Activated naive CD4-positive, alpha-beta T cell treated with anti-CD3 and anti-CD28 coated beads for 36 hours (primary cell): ENCODE results near the gene PSRC1. TPM values are rescaled to one million over a fixed set of nuclear protein-coding genes. Genes with fewer than 3 reads are reported as not detected.
A peak's percentile ranks its signal among the peaks of the same experiment; 100 is the strongest.

Experiments
- CTCF ChIA-PET: fragments of 350-600 bp; sonication (Branson Sonifier 250); formaldehyde crosslinking; loops from one replicate; lab custom pipeline; 2021; ENCODE audit warnings: antibody characterized with exemption; lab: Charles Lee
- DNase-seq: peaks from one replicate; pipeline ENCODE4 v3.0.0-alpha.2; 2020
- H3K27ac Mint-ChIP-seq: one replicate; pipeline ENCODE4 v1.8.0; 2021; ENCODE audit warnings: mild to moderate bottlenecking, mixed read lengths
- H3K27me3 Mint-ChIP-seq: one replicate; pipeline ENCODE4 v1.8.0; 2021; ENCODE audit warnings: low read depth, mixed read lengths
- H3K36me3 Mint-ChIP-seq: one replicate; pipeline ENCODE4 v1.8.0; 2021; ENCODE audit warnings: low read depth, mixed read lengths
- H3K4me1 Mint-ChIP-seq: one replicate; pipeline ENCODE4 v1.8.0; 2021; ENCODE audit warnings: low read depth, mixed read lengths
- H3K4me3 Mint-ChIP-seq: one replicate; pipeline ENCODE4 v1.8.0; 2021; ENCODE audit warnings: mild to moderate bottlenecking, moderate library complexity, mixed read lengths
- H3K9me3 Mint-ChIP-seq: one replicate; pipeline ENCODE4 v1.8.0; 2021; ENCODE audit warnings: mixed read lengths
- intact Hi-C: fragments of 100-400 bp; cut with micrococcal nuclease; formaldehyde crosslinking; loops from one replicate; pipeline ENCODE4 v1.15.1; 2023
- total RNA-seq, 2 experiments: library from RNA; stranded (reverse); gene quantifications; one replicate each; pipeline ENCODE4 v1.2.3, GENCODE V29; 2021

Gene PSRC1
- total RNA-seq, 2 experiments from 2014 or later: 19.3 to 21.5 TPM

GRCh38 chr1:109243860-109244552 lies 38.9 kb downstream of the PSRC1 start:
- peaks cover 18% of the 10 kb centered on the region for H3K4me1 Mint-ChIP-seq
- peaks cover 1% of the 10 kb centered on the region for H3K36me3 Mint-ChIP-seq
- H3K4me3 Mint-ChIP-seq: no peak overlapping the region
- H3K27ac Mint-ChIP-seq: no peak overlapping the region
- CTCF ChIA-PET: interaction anchor here (0.9 kb wide), 1 partner anchor 20 kb away, joined by 3 read pairs; no protein-coding TSS in a partner anchor
- DNase-seq: no peak
- H3K27me3 Mint-ChIP-seq: peaks cover 2% of the 10 kb centered on the region
- intact Hi-C loops: loop anchor here (10.0 kb wide), 1 partner anchor 241 kb away; the partner anchor contains the start of gene ATXN7L2
- H3K9me3 Mint-ChIP-seq: no peaks in the 10 kb centered on the region

GRCh38 chr1:109243221-109243620 lies 39.7 kb downstream of the PSRC1 start:
- intact Hi-C loops: loop anchor here (10.0 kb wide), 1 partner anchor 242 kb away; the partner anchor contains the start of gene ATXN7L2
- CTCF ChIA-PET: no interaction called here
- Mint-ChIP-seq H3K4me1 (peaks cover 17% of the 10 kb centered on the region), H3K27me3 (peaks cover 2% of the 10 kb centered on the region), H3K4me3 (no peak overlapping the region), H3K27ac (no peak overlapping the region), H3K36me3 (peaks cover 5% of the 10 kb centered on the region), H3K9me3 (no peaks in the 10 kb centered on the region)
- DNase-seq: no peak

GRCh38 chr1:109242387-109242786 lies 40.6 kb downstream of the PSRC1 start:
- Mint-ChIP-seq H3K27ac (no peak overlapping the region), H3K27me3 (peaks cover 2% of the 10 kb centered on the region), H3K9me3 (no peaks in the 10 kb centered on the region), H3K4me3 (no peak overlapping the region), H3K4me1 (peaks cover 17% of the 10 kb centered on the region), H3K36me3 (peaks cover 6% of the 10 kb centered on the region)
- intact Hi-C loops: loop anchor here (10.0 kb wide), 1 partner anchor 242 kb away; the partner anchor contains the start of gene ATXN7L2
- CTCF ChIA-PET: no interaction called here
- no peak for DNase-seq

GRCh38 chr1:109241841-109242345 lies 41.1 kb downstream of the PSRC1 start:
- Mint-ChIP-seq H3K27me3 (peaks cover 2% of the 10 kb centered on the region), H3K36me3 (peaks cover 10% of the 10 kb centered on the region), H3K9me3 (no peaks in the 10 kb centered on the region), H3K4me1 (peaks cover 17% of the 10 kb centered on the region), H3K4me3 (no peak overlapping the region), H3K27ac (no peak overlapping the region)
- intact Hi-C loops: loop anchor here (2.0 to 10.0 kb wide), 2 partner anchors 17 to 243 kb away; partner anchors contain the start of gene ATXN7L2
- no peak for DNase-seq
- CTCF ChIA-PET: no interaction called here

- H3K4me3 Mint-ChIP-seq: no peak overlapping the region
- intact Hi-C loops: loop anchor here (2.0 to 10.0 kb wide), 2 partner anchors 17 to 243 kb away; partner anchors contain the start of gene ATXN7L2
Observed at GRCh38 chr1:109241344-109241743, 41.6 kb downstream of the PSRC1 start.

GRCh38 chr1:109240158-109241152 lies 42.5 kb downstream of the PSRC1 start:
- intact Hi-C loops: loop anchor here (1.0 to 10.0 kb wide), 3 partner anchors 9 to 244 kb away; partner anchors contain the start of genes ATXN7L2 and CELSR2
- Mint-ChIP-seq H3K36me3 (peaks cover 17% of the 10 kb centered on the region), H3K27ac (peak overlapping the region; percentile 15), H3K4me1 (peaks cover 17% of the 10 kb centered on the region), H3K9me3 (no peaks in the 10 kb centered on the region), H3K4me3 (no peak overlapping the region), H3K27me3 (peaks cover 2% of the 10 kb centered on the region)
- no peak for DNase-seq
- CTCF ChIA-PET: interaction anchor here (0.6 to 1.5 kb wide), 7 partner anchors 13 to 292 kb away, joined by 3 to 7 read pairs (median 3); no protein-coding TSS in a partner anchor

More at GRCh38 chr1:109241344-109241743, 41.6 kb downstream of the PSRC1 start:
- Mint-ChIP-seq H3K27ac (no peak overlapping the region), H3K9me3 (no peaks in the 10 kb centered on the region), H3K36me3 (peaks cover 10% of the 10 kb centered on the region), H3K27me3 (peaks cover 2% of the 10 kb centered on the region), H3K4me1 (peaks cover 17% of the 10 kb centered on the region)
- no peak for DNase-seq
- CTCF ChIA-PET: interaction anchor here (1.1 kb wide), 1 partner anchor 291 kb away, joined by 3 read pairs; no protein-coding TSS in a partner anchor

- Mint-ChIP-seq H3K36me3 (peaks cover 25% of the 10 kb centered on the region), H3K4me1 (peaks cover 17% of the 10 kb centered on the region), H3K4me3 (no peak overlapping the region), H3K9me3 (no peaks in the 10 kb centered on the region), H3K27me3 (peaks cover 2% of the 10 kb centered on the region), H3K27ac (peak overlapping the region; percentile 10)
- intact Hi-C loops: loop anchor here (1.0 to 10.0 kb wide), 4 partner anchors 10 to 245 kb away; partner anchors contain the start of genes ATXN7L2 and CELSR2
- CTCF ChIA-PET: interaction anchor here (0.6 to 1.5 kb wide), 10 partner anchors 8 to 246 kb away, joined by 3 to 7 read pairs (median 3); no protein-coding TSS in a partner anchor
- DNase-seq: peak; percentile 47
Observed at GRCh38 chr1:109239409-109240068, 43.4 kb downstream of the PSRC1 start.

GRCh38 chr1:109239047-109239408 lies 43.9 kb downstream of the PSRC1 start:
- DNase-seq: no peak
- Mint-ChIP-seq H3K27me3 (peaks cover 2% of the 10 kb centered on the region), H3K4me3 (no peak overlapping the region), H3K4me1 (peaks cover 17% of the 10 kb centered on the region), H3K9me3 (no peaks in the 10 kb centered on the region), H3K27ac (no peak overlapping the region), H3K36me3 (peaks cover 28% of the 10 kb centered on the region)
- intact Hi-C loops: loop anchor here (2.0 kb wide), 1 partner anchor 24 kb away; no protein-coding TSS in a partner anchor
- CTCF ChIA-PET: interaction anchor here (0.7 to 1.5 kb wide), 10 partner anchors 8 to 247 kb away, joined by 3 to 7 read pairs (median 3); no protein-coding TSS in a partner anchor

GRCh38 chr1:109238382-109238781 lies 44.6 kb downstream of the PSRC1 start:
- CTCF ChIA-PET: interaction anchor here (1.1 to 1.4 kb wide), 3 partner anchors 15 to 161 kb away, joined by 3 to 4 read pairs (median 3); no protein-coding TSS in a partner anchor
- Mint-ChIP-seq H3K27me3 (peaks cover 2% of the 10 kb centered on the region), H3K9me3 (no peaks in the 10 kb centered on the region), H3K27ac (no peak overlapping the region), H3K36me3 (peaks cover 28% of the 10 kb centered on the region), H3K4me3 (no peak overlapping the region), H3K4me1 (peaks cover 17% of the 10 kb centered on the region)
- intact Hi-C loops: loop anchor here (2.0 kb wide), 1 partner anchor 24 kb away; no protein-coding TSS in a partner anchor
- DNase-seq: no peak

GRCh38 chr1:109237512-109237911 lies 45.4 kb downstream of the PSRC1 start:
- H3K4me3 Mint-ChIP-seq: no peak overlapping the region
- CTCF ChIA-PET: interaction anchor here (1.4 to 1.6 kb wide), 2 partner anchors 10 to 162 kb away, joined by 3 to 4 read pairs; no protein-coding TSS in a partner anchor
- H3K27ac Mint-ChIP-seq: no peak overlapping the region
- H3K27me3 Mint-ChIP-seq: peaks cover 2% of the 10 kb centered on the region
- H3K9me3 Mint-ChIP-seq: no peaks in the 10 kb centered on the region
- intact Hi-C loops: no loop called here
- no peak for DNase-seq
- H3K4me1 Mint-ChIP-seq: peaks cover 15% of the 10 kb centered on the region
- H3K36me3 Mint-ChIP-seq: peaks cover 28% of the 10 kb centered on the region

- CTCF ChIA-PET: no interaction called here
- intact Hi-C loops: no loop called here
Observed at GRCh38 chr1:109235137-109235536, 47.8 kb downstream of the PSRC1 start.

More at GRCh38 chr1:109235137-109235536, 47.8 kb downstream of the PSRC1 start:
- DNase-seq: no peak
- no peaks in the 10 kb centered on the region for H3K9me3 Mint-ChIP-seq
- no peaks in the 10 kb centered on the region for H3K4me1 Mint-ChIP-seq
- H3K27ac Mint-ChIP-seq: no peak overlapping the region
- no peak overlapping the region for H3K4me3 Mint-ChIP-seq
- no peaks in the 10 kb centered on the region for H3K27me3 Mint-ChIP-seq
- H3K36me3 Mint-ChIP-seq: peaks cover 41% of the 10 kb centered on the region
